ENCODE results near the gene DCK.
"Not testable (repeated sequence)": the region's sequence is repeated elsewhere in the genome, so short reads cannot be mapped to it uniquely, and the experiment has no call there.

Gene DCK

DNA sequence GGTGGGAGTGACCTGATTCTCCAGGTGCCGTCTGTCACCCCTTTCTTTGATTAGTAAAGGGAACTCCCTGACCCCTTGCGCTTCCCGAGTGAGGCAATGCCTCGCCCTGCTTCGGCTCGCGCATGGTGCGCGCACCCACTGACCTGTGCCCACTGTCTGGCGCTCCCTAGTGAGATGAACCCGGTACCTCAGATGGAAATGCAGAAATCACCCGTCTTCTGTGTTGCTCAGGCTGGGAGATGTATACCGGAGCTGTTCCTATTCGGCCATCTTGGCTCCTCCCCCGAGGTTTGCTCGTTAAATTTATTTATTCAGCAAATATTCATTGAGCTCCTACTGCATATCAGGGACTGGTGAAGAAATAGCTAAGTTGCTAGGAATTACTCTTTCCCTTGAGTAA is 66.1 kb downstream of the DCK start:
- H3K27me3 ChIP-seq (ENCODE audit: insufficient read depth, low read length); H2AFZ ChIP-seq (ENCODE audit: low read length, unreplicated experiment); H3K36me3 ChIP-seq (ENCODE audit: insufficient read depth, low read length); H3K27ac ChIP-seq (ENCODE audit: low read depth, low read length); H3K4me1 ChIP-seq (ENCODE audit: control insufficient read depth, insufficient read depth, low read length, unreplicated experiment); H3K79me2 ChIP-seq (ENCODE audit: control insufficient read depth, insufficient read depth, low read length, unreplicated experiment); H3K4me3 ChIP-seq (ENCODE audit: low read depth, low read length): not testable (repeated sequence)

DNA sequence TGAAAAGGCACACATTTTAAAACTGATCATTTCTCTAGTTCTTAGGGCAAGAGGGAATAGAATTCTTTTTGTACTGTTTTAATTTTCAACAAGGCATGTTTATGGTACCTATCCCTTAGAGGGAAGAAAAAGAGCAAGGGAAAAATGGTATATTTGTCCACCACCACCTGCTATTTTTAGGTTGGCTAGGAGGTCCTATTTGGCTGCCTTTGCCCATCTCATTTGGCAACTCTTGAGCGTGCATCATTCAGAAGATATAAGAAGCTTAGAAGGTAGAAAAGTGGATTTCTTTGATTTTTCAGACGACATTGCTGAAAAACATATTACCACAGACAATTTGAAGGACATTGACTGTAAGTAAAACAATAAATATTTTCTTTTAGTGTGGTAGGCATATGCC is 69.0 kb downstream of the DCK start:
- Histone ChIP-seq H3K4me1 (ENCODE audit: control insufficient read depth, insufficient read depth, low read length, unreplicated experiment) (no peaks in the 10 kb centered on the region), H3K27ac (ENCODE audit: low read depth, low read length) (no peak overlapping the region), H3K27me3 (ENCODE audit: insufficient read depth, low read length) (no peaks in the 10 kb centered on the region), H3K79me2 (ENCODE audit: control insufficient read depth, insufficient read depth, low read length, unreplicated experiment) (no peaks in the 10 kb centered on the region), H3K4me3 (ENCODE audit: low read depth, low read length) (no peak overlapping the region), H2AFZ (ENCODE audit: low read length, unreplicated experiment) (no peak overlapping the region), H3K36me3 (ENCODE audit: insufficient read depth, low read length) (no peaks in the 10 kb centered on the region)

DNA sequence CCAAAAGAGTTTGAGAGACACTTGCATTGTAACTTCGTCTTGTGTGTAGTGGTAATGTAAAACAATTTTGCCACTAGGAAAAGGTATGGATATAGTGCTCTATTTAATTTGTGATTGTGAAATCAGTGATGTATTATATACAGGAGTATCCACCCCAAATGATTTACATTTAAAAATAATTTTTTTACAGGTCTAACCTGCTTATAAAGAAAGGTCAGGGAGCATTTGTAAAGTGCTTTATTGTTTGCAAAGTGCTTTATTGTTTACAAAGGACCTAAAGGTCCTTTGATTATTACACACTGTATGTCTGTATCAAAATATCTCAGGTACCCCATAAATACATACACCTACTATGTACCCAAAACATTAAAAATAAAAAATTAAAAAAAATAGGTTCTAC is 70.3 kb downstream of the DCK start:
- Histone ChIP-seq H3K27ac (ENCODE audit: low read depth, low read length) (no peak overlapping the region), H3K4me3 (ENCODE audit: low read depth, low read length) (no peak overlapping the region), H3K27me3 (ENCODE audit: insufficient read depth, low read length) (no peaks in the 10 kb centered on the region), H3K79me2 (ENCODE audit: control insufficient read depth, insufficient read depth, low read length, unreplicated experiment) (no peaks in the 10 kb centered on the region), H2AFZ (ENCODE audit: low read length, unreplicated experiment) (no peak overlapping the region), H3K36me3 (ENCODE audit: insufficient read depth, low read length) (no peaks in the 10 kb centered on the region), H3K4me1 (ENCODE audit: control insufficient read depth, insufficient read depth, low read length, unreplicated experiment) (no peaks in the 10 kb centered on the region)

DNA sequence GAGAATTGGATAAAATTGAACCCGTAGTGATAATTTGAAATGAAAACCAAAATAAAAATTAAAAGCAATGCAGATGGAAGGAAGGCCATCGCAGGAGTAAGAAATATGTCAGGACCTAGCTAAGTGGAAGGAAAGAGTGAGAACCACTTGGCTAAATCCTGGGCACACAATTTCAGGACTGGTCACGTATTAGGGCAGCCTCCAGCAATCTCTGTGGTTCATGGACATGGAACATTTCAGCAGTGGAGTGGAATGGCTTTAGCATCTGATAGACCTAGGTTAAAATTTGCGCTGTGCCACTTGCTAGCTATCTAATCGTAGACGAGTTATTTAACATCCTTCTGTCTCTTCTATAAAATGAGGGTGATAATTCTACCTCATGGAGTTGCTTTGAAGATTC is 71.1 kb downstream of the DCK start:
- no peaks in the 10 kb centered on the region for H3K36me3 ChIP-seq (ENCODE audit: insufficient read depth, low read length)
- H3K4me3 ChIP-seq (ENCODE audit: low read depth, low read length), result no peak overlapping the region
- no peaks in the 10 kb centered on the region for H3K4me1 ChIP-seq (ENCODE audit: control insufficient read depth, insufficient read depth, low read length, unreplicated experiment)
- H3K79me2 ChIP-seq (ENCODE audit: control insufficient read depth, insufficient read depth, low read length, unreplicated experiment), result no peaks in the 10 kb centered on the region
- no peaks in the 10 kb centered on the region for H3K27me3 ChIP-seq (ENCODE audit: insufficient read depth, low read length)
- no peak overlapping the region for H3K27ac ChIP-seq (ENCODE audit: low read depth, low read length)
- H2AFZ ChIP-seq (ENCODE audit: low read length, unreplicated experiment), result no peak overlapping the region

DNA sequence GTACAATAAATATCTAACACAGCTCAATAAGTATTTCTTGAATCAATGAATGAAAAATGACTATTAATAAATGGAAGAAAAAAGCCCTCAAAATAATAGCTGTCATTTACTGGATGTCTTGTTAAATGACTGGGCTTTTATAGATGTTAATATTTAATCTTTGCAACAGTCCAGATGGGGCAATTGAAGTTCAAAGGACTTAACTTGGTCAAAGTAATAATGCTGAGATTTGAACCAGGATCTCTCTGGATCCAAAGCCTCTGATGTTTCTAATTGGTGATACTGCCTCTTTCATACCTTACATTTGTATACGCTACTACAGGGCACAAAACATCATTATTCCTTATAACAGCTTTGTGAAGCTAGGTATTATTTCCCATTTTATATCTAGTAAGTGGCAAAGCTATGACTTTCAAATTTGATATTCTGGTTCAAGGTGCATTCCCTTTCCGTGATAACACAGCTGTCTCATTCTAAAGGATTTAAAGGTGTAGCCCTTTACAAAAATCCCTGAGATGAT is 72.6 kb downstream of the DCK start:
- no peaks in the 10 kb centered on the region for H3K27me3 ChIP-seq (ENCODE audit: insufficient read depth, low read length)
- no peak overlapping the region for H3K27ac ChIP-seq (ENCODE audit: low read depth, low read length)
- no peak overlapping the region for H3K4me3 ChIP-seq (ENCODE audit: low read depth, low read length)
- H3K4me1 ChIP-seq (ENCODE audit: control insufficient read depth, insufficient read depth, low read length, unreplicated experiment), result no peaks in the 10 kb centered on the region
- no peaks in the 10 kb centered on the region for H3K36me3 ChIP-seq (ENCODE audit: insufficient read depth, low read length)
- H3K79me2 ChIP-seq (ENCODE audit: control insufficient read depth, insufficient read depth, low read length, unreplicated experiment), result no peaks in the 10 kb centered on the region
- no peak overlapping the region for H2AFZ ChIP-seq (ENCODE audit: low read length, unreplicated experiment)

DNA sequence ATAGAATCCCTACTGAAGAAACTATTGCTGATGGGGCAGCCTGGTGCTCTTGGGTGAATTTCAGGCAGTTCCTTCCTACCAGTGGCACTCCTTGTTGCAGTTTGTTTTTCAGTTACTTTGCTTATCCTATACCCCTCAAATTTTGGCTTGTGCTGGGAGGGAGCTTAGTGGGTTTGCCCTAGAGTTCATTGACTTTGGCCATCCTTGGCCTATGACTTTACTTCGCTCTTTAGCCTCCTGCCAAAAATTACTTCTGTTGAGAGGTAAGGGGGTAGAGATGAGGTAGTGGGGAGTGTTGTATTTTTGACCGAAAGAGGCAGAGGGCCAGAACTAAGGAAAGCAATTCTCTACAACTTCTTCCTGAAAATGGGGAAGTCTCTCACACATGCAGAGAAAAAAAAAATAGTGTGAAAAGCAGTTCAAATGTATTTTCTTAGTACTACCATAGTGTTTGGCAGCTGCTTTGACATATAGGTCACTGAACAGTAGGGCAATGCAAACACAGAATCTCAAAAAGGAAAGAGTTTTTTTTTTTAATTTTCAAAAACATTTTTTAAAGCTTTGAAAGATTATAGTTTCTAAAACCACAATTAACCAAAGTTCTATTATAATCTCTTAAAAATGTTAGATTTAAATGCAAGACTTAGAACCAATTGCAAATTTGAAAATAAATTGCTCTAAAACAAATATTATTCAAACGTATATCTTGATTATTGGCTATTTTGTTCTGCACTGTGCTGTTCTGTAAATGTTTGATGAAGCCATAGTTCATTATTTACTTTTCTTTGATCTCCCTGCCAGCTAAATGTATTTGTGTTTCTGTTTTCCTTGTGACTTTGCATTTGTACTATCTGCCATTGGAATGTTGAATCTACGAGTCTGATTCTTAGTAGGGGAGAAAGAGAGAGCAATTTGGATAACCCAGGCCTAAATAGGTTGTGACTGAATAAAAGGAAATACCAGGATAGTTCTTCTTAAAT is 73.6 kb downstream of the DCK start:
- no peak overlapping the region for H2AFZ ChIP-seq (ENCODE audit: low read length, unreplicated experiment)
- H3K27ac ChIP-seq (ENCODE audit: low read depth, low read length), result no peak overlapping the region
- H3K79me2 ChIP-seq (ENCODE audit: control insufficient read depth, insufficient read depth, low read length, unreplicated experiment), result no peaks in the 10 kb centered on the region
- no peaks in the 10 kb centered on the region for H3K4me1 ChIP-seq (ENCODE audit: control insufficient read depth, insufficient read depth, low read length, unreplicated experiment)
- H3K4me3 ChIP-seq (ENCODE audit: low read depth, low read length), result no peak overlapping the region
- no peaks in the 10 kb centered on the region for H3K27me3 ChIP-seq (ENCODE audit: insufficient read depth, low read length)
- H3K36me3 ChIP-seq (ENCODE audit: insufficient read depth, low read length), result no peaks in the 10 kb centered on the region

DNA sequence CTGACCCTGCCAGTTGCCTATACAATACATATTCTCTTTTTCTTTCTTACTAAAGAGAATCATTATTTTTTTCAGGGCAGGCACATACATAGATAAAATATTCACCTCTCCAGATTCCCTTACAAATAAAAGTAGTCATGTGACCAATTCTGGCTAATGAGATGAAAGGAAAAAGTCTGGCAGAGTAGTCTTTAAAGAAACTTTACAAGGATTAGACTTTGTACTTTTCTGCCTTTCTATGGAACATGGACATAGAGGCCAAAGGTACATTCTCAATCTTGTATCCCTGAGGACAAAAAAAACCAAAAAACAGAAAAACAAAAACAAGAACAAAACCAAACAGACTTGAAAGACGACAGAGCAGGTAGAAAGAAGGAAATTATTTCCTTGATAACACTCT is 75.6 kb downstream of the DCK start:
- no peaks in the 10 kb centered on the region for H3K27me3 ChIP-seq (ENCODE audit: insufficient read depth, low read length)
- H3K36me3 ChIP-seq (ENCODE audit: insufficient read depth, low read length), result no peaks in the 10 kb centered on the region
- no peak overlapping the region for H3K4me3 ChIP-seq (ENCODE audit: low read depth, low read length)
- no peak overlapping the region for H3K27ac ChIP-seq (ENCODE audit: low read depth, low read length)
- no peaks in the 10 kb centered on the region for H3K4me1 ChIP-seq (ENCODE audit: control insufficient read depth, insufficient read depth, low read length, unreplicated experiment)
- no peak overlapping the region for H2AFZ ChIP-seq (ENCODE audit: low read length, unreplicated experiment)
- H3K79me2 ChIP-seq (ENCODE audit: control insufficient read depth, insufficient read depth, low read length, unreplicated experiment), result no peaks in the 10 kb centered on the region

DNA sequence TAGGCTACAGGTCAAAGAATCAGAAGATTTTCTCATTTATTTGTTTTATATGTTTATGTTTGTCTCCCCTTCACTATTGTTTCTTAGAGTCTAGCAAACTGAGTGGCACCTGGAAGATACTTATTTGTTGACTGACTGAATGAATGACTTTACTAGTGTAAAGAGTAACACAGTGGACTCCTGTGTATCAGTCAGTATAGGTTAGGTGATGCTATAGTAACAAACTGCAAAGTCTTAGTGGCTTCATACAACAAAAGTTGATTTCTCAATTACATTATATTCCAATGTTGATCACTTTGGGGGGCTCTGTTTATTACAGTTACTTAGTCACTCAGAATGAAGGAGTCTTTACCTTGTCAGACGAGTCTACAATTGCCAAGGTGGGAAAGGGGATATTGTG is 76.6 kb downstream of the DCK start:
- Histone ChIP-seq H3K27ac (ENCODE audit: low read depth, low read length) (no peak overlapping the region), H3K4me3 (ENCODE audit: low read depth, low read length) (no peak overlapping the region), H2AFZ (ENCODE audit: low read length, unreplicated experiment) (no peak overlapping the region), H3K4me1 (ENCODE audit: control insufficient read depth, insufficient read depth, low read length, unreplicated experiment) (no peaks in the 10 kb centered on the region), H3K36me3 (ENCODE audit: insufficient read depth, low read length) (no peaks in the 10 kb centered on the region), H3K27me3 (ENCODE audit: insufficient read depth, low read length) (no peaks in the 10 kb centered on the region), H3K79me2 (ENCODE audit: control insufficient read depth, insufficient read depth, low read length, unreplicated experiment) (no peaks in the 10 kb centered on the region)

DNA sequence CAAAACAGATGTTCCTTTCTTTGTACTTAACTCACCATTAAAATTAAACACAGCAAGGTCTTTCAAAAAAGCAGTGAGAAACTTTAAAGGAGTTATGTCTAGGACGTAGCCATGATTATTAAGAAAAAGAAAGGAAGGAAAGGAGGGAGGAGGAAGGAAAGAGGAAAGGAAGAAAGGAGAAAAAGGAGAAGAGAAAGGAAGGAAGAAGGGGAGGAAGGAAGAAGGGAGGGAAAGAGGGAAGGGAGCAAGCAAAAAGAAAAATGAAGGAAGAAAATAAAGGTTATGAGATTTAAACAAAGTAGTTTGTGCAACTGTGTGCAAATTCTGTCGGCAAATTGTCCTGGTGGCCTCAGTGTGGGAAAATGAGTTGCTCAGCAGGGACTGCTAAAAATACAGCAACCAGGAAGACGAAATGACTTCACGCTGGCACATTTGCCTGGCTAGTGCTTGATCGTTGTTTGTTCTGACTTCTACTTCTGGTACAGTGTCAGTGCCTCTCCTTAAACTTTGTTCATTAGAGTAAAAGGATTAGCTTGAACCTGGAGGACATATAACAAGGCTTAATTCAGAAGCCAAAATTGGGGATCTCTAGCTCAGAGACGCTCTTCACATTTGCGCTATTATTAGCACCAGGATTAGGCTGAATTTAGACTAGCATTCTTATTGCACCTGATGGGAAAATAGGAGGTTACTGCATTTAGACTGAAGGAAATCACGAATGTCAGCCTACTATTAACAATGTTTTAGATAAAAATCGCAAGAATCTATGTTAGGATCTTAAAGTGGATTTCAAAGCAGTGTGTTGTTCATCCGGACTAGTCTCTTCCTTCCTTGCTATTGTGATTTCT is 81.2 kb downstream of the DCK start:
- peak overlapping the region; percentile 7; the same call in 1 of the 2 replicates for H3K4me3 ChIP-seq (ENCODE audit: low read depth, low read length)
- no peaks in the 10 kb centered on the region for H3K27me3 ChIP-seq (ENCODE audit: insufficient read depth, low read length)
- no peaks in the 10 kb centered on the region for H3K36me3 ChIP-seq (ENCODE audit: insufficient read depth, low read length)
- H2AFZ ChIP-seq (ENCODE audit: low read length, unreplicated experiment), result no peak overlapping the region
- no peaks in the 10 kb centered on the region for H3K4me1 ChIP-seq (ENCODE audit: control insufficient read depth, insufficient read depth, low read length, unreplicated experiment)
- H3K27ac ChIP-seq (ENCODE audit: low read depth, low read length), result no peak overlapping the region
- H3K79me2 ChIP-seq (ENCODE audit: control insufficient read depth, insufficient read depth, low read length, unreplicated experiment), result no peaks in the 10 kb centered on the region

Measured in ACC112 (cell line).